ENCODE data around the gene NDUFA7.

- TF ChIP-seq TAF1 (IDR thresholded peaks at IDR 0.05; ENCODE audit: low read depth, low read length), result no peak
- TF ChIP-seq POLR2AphosphoS5 (IDR thresholded peaks at IDR 0.05; ENCODE audit: low read depth, low read length), result no peak
- TF ChIP-seq POLR2A (IDR thresholded peaks at IDR 0.05; ENCODE audit: low read depth, low read length), result no peak
These were observed 39.0 kb upstream of the NDUFA7 start for GRCh38 chr19:8360196-8360595.
